ENCODE measurements around the gene CTDSPL. TPM values are rescaled to one million over a fixed set of nuclear protein-coding genes. Genes with fewer than 3 reads are reported as not detected.

The CTDSPL gene
- total and polyA plus RNA-seq, 2 of the 13 experiments (the other 11 are each of a cell fraction or from before 2014, with no cell fraction given) = 26.1 to 142 TPM

DNA sequence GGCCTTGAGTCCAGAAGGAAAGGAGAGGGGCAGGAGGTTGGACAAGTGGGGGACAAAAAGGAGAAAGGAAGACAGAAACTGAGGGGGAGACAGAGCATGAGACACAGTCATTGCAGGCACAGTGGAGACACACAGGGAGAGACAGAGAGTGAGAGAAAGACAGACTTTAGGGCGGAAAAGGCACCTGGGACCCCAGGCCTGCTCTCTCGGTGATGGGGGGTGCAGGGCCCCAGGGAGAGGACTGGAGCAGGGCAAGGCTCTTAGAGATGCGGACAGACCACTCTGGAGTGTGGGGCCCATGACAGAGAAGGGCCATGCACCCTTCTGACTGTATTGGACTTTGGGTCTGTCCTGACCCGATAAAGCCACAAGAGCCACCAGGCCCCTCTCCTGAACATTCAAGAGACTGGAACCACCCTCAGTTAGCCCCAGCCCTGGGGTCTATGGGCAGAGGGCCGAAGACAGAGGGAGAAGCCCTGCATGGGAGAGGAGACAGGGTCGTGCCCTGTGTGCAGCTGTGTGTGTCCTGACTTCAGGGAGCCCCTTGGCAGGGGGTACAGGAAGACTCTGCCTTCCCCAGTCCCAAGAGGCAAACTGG is 155.3 kb downstream of the CTDSPL start:
- H3K36me3 ChIP-seq (replicated peaks in 1 of 2; ENCODE audit: control insufficient read depth in 1 of 2, insufficient read depth in 2 of 2, low read length in 2 of 2) = peaks cover 5 to 11% of the 10 kb centered on the region in 2 experiments; a peak in 3 of 5 replicates
- H2AFZ ChIP-seq (ENCODE audit: low read length) = no peak overlapping the region
- no peaks in the 10 kb centered on the region for H3K79me2 ChIP-seq (ENCODE audit: insufficient read depth, low read length)
- H3K9me3 ChIP-seq (ENCODE audit: low read length) = no peaks in the 10 kb centered on the region
- BruUV-seq (replicated peaks) = no TSS peak
- POLR2A ChIA-PET = no interaction called here
- FAIRE-seq = no peak
- no peak for DNase-seq (ENCODE audit: low spot score)
- H3K27ac ChIP-seq (ENCODE audit: extremely low read length, insufficient read depth, low read length) = no peak overlapping the region
- no peak overlapping the region for H3K4me3 ChIP-seq (replicated peaks in 1 of 3; ENCODE audit: insufficient read depth in 1 of 3, low read depth in 2 of 3, low read length in 3 of 3)
- ATAC-seq = peak; percentile 53
- no peaks in the 10 kb centered on the region for H3K27me3 ChIP-seq (ENCODE audit: control insufficient read depth in 1 of 2, insufficient read depth in 2 of 2, low read length in 2 of 2)
- in situ Hi-C loops (cut with HindIII; ENCODE audit: extremely low pct_ligation_motif_present, low pct_unique_long_range_greater_than_20kb) (no loop called here), intact Hi-C loops (cut with micrococcal nuclease; ENCODE audit: unreplicated experiment) (no loop called here)
- H3K4me2 ChIP-seq (ENCODE audit: low read depth, low read length) = no peak overlapping the region
- 80% methylated on average over 6 of the region's 6 CpGs for WGBS (ENCODE audit: low lambda C conversion rate)
- no peak overlapping the region for H3K9ac ChIP-seq (ENCODE audit: insufficient read depth, low read depth, low read length)
- H3K4me1 ChIP-seq (ENCODE audit: insufficient read depth, low read length) = peaks cover 53% of the 10 kb centered on the region
- no peaks in the 10 kb centered on the region for H4K20me1 ChIP-seq (ENCODE audit: insufficient read depth, low read length)
- no peak for TF ChIP-seq IKZF1 (IDR thresholded peaks at IDR 0.05)
- TF ChIP-seq RBAK (CRISPR knock-in tag; IDR thresholded peaks at IDR 0.05) = no peak
- TF ChIP-seq ZNF878 (CRISPR knock-in tag; IDR thresholded peaks at IDR 0.05) = no peak
- TF ChIP-seq, protein P1, sequence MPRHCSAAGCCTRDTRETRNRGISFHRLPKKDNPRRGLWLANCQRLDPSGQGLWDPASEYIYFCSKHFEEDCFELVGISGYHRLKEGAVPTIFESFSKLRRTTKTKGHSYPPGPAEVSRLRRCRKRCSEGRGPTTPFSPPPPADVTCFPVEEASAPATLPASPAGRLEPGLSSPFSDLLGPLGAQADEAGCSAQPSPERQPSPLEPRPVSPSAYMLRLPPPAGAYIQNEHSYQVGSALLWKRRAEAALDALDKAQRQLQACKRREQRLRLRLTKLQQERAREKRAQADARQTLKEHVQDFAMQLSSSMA (CRISPR knock-in tag; IDR thresholded peaks at IDR 0.05) = no peak
- TF ChIP-seq, protein P2, sequence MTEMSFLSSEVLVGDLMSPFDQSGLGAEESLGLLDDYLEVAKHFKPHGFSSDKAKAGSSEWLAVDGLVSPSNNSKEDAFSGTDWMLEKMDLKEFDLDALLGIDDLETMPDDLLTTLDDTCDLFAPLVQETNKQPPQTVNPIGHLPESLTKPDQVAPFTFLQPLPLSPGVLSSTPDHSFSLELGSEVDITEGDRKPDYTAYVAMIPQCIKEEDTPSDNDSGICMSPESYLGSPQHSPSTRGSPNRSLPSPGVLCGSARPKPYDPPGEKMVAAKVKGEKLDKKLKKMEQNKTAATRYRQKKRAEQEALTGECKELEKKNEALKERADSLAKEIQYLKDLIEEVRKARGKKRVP (CRISPR knock-in tag; IDR thresholded peaks at IDR 0.05) = no peak
- TF ChIP-seq, protein P3, sequence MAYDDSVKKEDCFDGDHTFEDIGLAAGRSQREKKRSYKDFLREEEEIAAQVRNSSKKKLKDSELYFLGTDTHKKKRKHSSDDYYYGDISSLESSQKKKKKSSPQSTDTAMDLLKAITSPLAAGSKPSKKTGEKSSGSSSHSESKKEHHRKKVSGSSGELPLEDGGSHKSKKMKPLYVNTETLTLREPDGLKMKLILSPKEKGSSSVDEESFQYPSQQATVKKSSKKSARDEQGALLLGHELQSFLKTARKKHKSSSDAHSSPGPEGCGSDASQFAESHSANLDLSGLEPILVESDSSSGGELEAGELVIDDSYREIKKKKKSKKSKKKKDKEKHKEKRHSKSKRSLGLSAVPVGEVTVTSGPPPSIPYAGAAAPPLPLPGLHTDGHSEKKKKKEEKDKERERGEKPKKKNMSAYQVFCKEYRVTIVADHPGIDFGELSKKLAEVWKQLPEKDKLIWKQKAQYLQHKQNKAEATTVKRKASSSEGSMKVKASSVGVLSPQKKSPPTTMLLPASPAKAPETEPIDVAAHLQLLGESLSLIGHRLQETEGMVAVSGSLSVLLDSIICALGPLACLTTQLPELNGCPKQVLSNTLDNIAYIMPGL (CRISPR knock-in tag; IDR thresholded peaks at IDR 0.05; ENCODE audit: borderline replicate concordance in 1 of 2, low read depth in 1 of 2) = no peak
- no peak for TF ChIP-seq CCDC6 (CRISPR knock-in tag; IDR thresholded peaks at IDR 0.05)
- no peak for TF ChIP-seq GLI4 (CRISPR knock-in tag; IDR thresholded peaks at IDR 0.05; ENCODE audit: borderline replicate concordance)
- CTCF ChIA-PET (ENCODE audit: low intra/inter-chr PET ratio, low total read pairs) = no interaction called here

All from HepG2 (cell line).